ENCODE data around the gene IDE.
A peak's percentile ranks its signal among the peaks of the same experiment; 100 is the strongest.

Gene IDE

GRCh38 chr10:92567952-92568600 is 5.8 kb downstream of the IDE start:
- no peak for DNase-seq (ENCODE audit: low read depth, low spot score)

GRCh38 chr10:92562424-92562823 is 11.5 kb downstream of the IDE start:
- no peak for DNase-seq (ENCODE audit: low read depth, low spot score)

GRCh38 chr10:92559046-92559445 is 14.8 kb downstream of the IDE start:
- DNase-seq (ENCODE audit: low read depth, low spot score), result no peak

- no peak for DNase-seq (ENCODE audit: low read depth, low spot score)
These were observed 19.9 kb downstream of the IDE start for GRCh38 chr10:92553959-92554358.

DNA sequence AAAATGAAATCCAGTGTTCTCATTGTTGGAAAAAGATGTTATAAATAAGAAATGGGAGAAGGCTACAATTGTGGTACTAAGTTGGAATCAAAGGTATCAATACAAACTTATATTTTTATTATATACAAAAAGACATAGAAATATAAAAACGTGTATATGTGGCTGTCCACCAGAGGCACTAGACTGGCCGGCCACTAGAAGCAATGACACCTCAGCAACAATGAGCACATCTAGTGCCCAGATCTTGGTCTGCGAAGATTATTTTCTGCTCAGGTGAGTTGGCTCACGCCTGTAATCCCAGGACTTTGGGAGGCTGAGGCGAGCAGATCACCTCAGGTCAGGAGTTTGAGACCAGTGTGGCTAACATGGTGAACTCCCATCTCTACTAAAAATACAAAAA is 21.6 kb downstream of the IDE start:
- no peak for DNase-seq (ENCODE audit: low read depth, low spot score)

GRCh38 chr10:92550924-92551323 is 23.0 kb downstream of the IDE start:
- DNase-seq (ENCODE audit: low read depth, low spot score), result no peak

DNA sequence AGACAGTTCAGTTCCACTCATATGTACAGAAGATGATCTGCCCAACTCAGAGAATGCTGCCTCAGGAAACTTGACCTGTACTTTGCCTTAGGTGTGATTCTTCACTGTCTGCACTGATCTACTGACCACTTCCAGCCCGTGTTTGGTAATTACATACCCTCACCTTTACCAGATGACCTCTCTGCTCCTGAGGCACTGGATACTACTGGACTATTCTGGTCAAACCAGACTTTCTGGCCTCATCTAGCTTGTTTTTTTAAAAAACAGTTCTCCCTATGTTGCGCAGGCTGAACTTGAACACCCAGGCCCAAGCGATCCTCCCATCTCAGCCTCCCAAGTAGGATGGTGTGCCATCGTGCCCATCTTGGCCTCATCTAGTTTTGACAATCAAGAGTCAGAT is 26.2 kb downstream of the IDE start:
- DNase-seq (ENCODE audit: low read depth, low spot score), result no peak

DNA sequence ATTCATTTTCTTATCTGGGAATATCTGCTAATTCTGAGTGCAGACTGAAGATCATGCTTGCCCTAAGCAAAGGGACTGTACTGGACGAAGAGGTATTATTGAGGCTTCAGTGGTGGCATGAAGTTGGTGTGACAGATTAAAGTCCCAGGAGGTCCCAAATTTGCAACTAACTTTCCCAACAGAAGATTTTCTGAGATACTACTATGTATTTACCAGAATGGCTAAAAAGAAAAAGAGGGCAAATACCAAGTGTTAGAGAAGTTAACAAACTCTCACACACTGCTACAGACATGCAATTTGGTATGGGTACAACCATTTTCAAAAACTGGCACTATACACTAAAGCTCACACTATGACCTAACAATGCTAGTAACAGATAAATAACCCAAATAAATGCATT is 28.3 kb downstream of the IDE start:
- DNase-seq (ENCODE audit: low read depth, low spot score), result no peak

DNA sequence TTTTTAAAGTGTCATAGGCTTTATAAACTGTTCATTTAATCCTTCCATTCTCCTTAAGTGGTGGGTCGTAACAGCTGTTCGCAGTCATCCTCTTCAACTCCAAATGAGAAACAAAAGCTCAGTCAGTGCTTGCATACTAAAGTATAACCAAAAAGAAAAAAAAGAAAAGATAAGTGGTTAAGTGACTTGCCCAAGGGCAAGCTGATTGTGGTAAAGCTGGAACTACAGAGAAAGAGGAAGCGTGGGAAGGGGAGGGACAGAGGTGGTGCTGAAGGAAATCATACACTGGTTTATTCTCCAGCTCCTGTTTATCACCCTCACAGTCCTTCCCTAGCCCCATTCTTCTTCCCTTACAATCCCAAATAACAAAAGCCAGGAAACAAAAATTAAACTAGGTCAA is 29.6 kb downstream of the IDE start:
- no peak for DNase-seq (ENCODE audit: low read depth, low spot score)

GRCh38 chr10:92542458-92542857 is 31.4 kb downstream of the IDE start:
- DNase-seq (ENCODE audit: low read depth, low spot score), result no peak

GRCh38 chr10:92541583-92541982 is 32.3 kb downstream of the IDE start:
- no peak for DNase-seq (ENCODE audit: low read depth, low spot score)

GRCh38 chr10:92538231-92538958 is 35.5 kb downstream of the IDE start:
- no peak for DNase-seq (ENCODE audit: low read depth, low spot score)

DNA sequence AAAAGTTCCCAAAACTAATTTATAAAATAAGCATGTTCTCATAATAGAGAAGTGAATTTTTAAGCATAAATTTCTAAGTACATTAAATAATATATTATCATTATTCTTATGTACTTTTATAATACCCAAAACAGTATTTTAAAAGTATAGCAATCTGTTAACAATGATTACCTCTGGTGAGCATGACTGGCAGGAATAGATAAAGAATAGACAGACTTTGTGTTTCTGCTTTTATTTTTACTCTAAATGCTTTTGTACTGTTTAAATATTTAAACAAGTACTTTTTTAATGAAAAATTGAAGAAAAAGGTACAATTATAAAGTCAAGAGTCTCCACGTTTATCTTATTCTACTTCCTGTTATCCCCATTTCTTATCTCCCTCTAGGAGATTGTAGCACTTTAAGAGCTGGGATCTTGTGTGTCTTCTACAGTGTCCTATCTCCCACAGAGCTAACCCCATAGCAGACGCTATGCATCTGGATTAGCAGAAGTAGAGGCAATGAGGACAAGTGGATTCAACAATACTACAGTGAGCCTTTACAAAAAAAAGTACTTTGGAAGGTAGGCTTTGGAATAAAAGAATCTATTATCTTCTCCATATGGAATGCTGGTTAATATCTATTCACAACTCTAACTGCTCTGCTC is 42.9 kb downstream of the IDE start:
- no peak for DNase-seq (ENCODE audit: low read depth, low spot score)

DNA sequence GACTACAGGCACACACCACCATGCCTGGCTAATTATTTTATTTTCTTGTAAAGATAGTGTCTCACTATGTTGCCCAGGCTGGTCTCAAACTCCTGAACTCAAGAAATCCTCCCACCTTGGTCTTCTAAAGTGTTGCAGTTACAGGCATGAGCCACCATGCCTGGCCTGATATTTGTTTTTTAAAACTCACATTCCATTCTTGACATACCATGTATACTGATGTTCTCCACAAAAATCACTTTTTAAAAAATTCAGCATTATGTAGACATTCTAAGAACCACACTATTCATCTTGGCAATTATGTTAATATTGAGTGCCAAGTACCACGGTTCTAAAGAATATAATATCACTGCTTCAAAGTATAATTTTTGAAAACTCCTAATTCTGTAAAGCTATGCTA is 43.5 kb downstream of the IDE start:
- DNase-seq (ENCODE audit: low read depth, low spot score), result no peak

GRCh38 chr10:92527716-92528115 is 46.2 kb downstream of the IDE start:
- no peak for DNase-seq (ENCODE audit: low read depth, low spot score)

DNA sequence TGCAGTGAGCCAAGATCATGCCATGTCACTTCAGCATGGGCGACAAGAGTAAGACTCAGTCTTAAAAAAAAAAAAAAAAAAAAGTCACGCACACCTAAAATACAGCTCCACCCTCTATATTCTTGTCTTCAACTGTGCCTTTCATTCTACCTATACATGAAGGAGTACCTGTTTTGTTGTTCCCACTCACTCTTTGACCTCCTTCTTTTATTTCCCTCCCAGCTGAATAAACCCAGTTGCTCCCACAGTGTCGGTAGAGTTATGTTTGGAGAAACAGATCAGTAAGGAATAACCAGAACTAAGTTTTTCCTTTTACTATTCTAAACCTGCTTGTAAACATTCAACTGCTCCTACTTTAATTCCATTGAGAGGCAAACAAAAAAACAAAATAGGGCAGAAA is 50.3 kb downstream of the IDE start:
- DNase-seq (ENCODE audit: low read depth, low spot score), result no peak

DNA sequence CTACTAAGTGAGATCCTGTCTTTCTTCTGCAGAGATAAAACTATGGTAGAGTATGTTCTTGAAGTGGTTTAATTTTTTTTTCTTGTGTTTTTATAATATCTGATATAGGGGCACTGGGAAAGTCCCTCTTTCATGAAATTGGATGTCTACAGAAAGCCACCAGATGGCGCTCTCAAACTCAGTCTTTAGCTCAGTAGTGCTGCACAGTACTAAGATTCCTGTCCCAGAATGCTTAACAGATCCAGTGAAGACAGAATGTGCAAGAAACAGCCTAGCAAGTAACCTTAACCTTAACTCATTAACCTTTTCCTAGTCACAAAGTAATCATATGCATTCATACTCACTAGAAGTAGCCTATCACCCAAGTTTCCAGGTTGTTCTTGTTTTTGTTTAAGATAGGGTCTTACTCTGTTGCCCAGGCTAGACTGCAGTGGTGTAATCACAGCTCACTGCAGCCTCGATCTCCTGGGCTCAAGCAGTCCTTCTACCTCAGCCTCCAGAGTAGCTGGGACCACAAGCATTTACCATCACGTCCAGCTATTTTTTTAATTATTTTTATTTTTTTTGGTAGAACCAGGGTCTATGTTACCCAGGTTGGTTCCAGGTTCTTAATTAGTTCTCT is 56.7 kb downstream of the IDE start:
- peak; percentile 56 for DNase-seq (ENCODE audit: low read depth, low spot score)

GRCh38 chr10:92508866-92509265 is 65.0 kb downstream of the IDE start:
- no peak for DNase-seq (ENCODE audit: low read depth, low spot score)

GRCh38 chr10:92506336-92506735 is 67.6 kb downstream of the IDE start:
- no peak for DNase-seq (ENCODE audit: low read depth, low spot score)

DNA sequence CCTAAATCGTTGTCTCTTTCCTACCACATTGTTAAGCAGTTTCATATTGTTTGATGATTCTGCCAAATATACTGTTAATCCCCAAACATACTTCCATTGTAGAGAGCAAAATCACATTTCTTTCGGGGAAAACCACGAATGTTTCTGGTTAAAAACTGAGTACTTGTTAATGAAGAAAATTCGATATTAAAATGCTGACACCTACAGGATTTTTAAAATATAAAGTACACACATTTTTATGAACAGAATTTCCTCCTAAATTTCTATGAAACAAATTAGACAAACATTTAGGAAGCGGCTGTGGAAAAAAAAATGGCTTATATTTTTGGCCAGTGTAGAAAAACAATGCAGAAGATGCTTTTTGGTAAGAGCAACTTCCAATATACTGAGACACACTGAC is 68.8 kb downstream of the IDE start:
- DNase-seq (ENCODE audit: low read depth, low spot score), result no peak

DNA sequence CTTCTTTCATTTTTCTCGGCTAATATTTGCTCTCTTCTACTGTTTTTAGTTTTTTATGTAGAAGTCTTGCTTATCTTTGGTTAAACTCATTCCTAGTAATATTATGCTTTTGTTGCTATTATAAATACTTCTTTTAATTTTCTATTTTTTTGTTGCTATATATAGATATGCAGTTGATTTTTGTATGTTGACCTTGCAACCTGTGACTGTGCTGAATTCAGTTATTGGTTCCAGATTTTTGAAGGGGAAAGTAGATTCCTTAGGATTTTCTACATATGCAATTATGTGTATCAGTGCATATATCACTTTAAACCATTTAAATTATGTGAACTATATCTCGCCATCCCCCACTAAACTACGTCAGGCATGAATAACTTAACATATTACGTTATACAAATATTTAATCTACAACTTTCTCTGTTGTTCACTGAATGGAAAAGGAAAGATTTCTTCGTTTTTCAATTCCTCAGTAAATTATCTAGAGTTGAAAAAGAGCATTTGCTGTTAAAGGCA is 71.5 kb downstream of the IDE start:
- DNase-seq (ENCODE audit: low read depth, low spot score), result no peak

DNA sequence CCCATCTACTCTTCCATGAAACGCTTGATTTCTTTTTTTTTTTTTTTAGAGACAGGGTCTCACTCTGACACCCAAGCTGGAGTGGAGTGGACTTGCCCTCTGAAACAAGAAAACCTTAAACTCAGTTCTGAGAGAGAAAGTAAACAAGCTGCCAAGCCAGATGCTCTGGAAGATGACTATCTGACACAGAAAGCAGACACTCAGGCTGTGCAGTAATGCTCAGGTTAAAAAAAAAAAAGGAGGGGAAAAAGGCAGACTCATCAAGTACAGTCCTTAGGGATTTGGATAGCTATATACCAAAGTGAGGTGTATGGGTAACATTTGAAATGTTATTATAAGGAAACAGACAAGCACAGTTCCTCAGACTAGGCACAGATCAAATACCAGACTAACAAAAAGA is 80.5 kb downstream of the IDE start:
- no peak for DNase-seq (ENCODE audit: low read depth, low spot score)
